HEK293 (cell line): Measurements from ENCODE around the gene AMBRA1.

Experiments
- CTCF ChIA-PET: fragments of 350-600 bp; formaldehyde crosslinking; extraction: SDS; loops from one replicate; lab custom pipeline; 2021; ENCODE audit warnings: antibody characterized with exemption; lab: Yijun Ruan, JAX
- POLR2A ChIA-PET: fragments of 300-600 bp; formaldehyde crosslinking; extraction: SDS; loops from one replicate; lab custom pipeline; 2020; ENCODE audit warnings: antibody characterized with exemption, inconsistent platforms; lab: Yijun Ruan, JAX
- H3K27ac ChIP-seq: fragments of 200-500 bp; sonication (Bioruptor generic); 2 replicates; pipeline ENCODE4 v1.5.1; 2014; ENCODE audit warnings: low read depth, low read length, control low read depth, inconsistent platforms; ENCODE audit errors: extremely low read depth
- H3K36me3 ChIP-seq, 2 experiments: fragments of 200-500 bp in 1 of 2; sonication (Bioruptor generic) in 1 of 2; 1 replicate in 1 of 2; 2 replicates in 1 of 2; pipeline ENCODE4 v1.5.1; 2014 to 2017; ENCODE audit warnings: inconsistent platforms in 2 of 2, low read length in 2 of 2; ENCODE audit not compliant: control insufficient read depth in 2 of 2, insufficient read depth in 1 of 2
- H3K4me1 ChIP-seq: fragments of 200-500 bp; sonication (Bioruptor generic); 2 replicates; pipeline ENCODE4 v1.5.1; 2014; ENCODE audit warnings: mild to moderate bottlenecking, low read length, inconsistent platforms; ENCODE audit not compliant: control insufficient read depth, insufficient read depth
- H3K4me3 ChIP-seq: 2 replicates; pipeline ENCODE4 v1.5.1; 2011; ENCODE audit warnings: low read depth, mild to moderate bottlenecking, control low read depth, low read length, moderate library complexity
- H3K9me3 ChIP-seq: fragments of 200-500 bp; sonication (Bioruptor generic); 2 replicates; pipeline ENCODE4 v1.5.1; 2014; ENCODE audit warnings: low read depth, low read length, inconsistent platforms; ENCODE audit not compliant: control insufficient read depth, insufficient read depth
- HOXA7 ChIP-seq: sonication (generic); formaldehyde crosslinking; IDR thresholded peaks from 2 replicates; pipeline ENCODE4 v1.8.1; 2022; ENCODE audit warnings: missing genetic modification reagents, borderline replicate concordance
- HOXD13 ChIP-seq: sonication (generic); formaldehyde crosslinking; IDR thresholded peaks from 2 replicates; pipeline ENCODE4 v1.8.0; 2022; ENCODE audit warnings: missing genetic modification reagents, borderline replicate concordance
- OSR2 ChIP-seq: fragments of 450-650 bp; formaldehyde crosslinking; IDR thresholded peaks from 2 replicates; pipeline ENCODE4 v1.5.1; 2016; ENCODE audit warnings: missing biosample characterization, missing genetic modification characterization
- PATZ1 ChIP-seq: fragments of 450-650 bp; formaldehyde crosslinking; IDR thresholded peaks from 2 replicates; pipeline ENCODE4 v1.5.1; 2016; ENCODE audit warnings: missing biosample characterization, missing genetic modification characterization
- SCRT1 ChIP-seq: fragments of 450-650 bp; formaldehyde crosslinking; IDR thresholded peaks from 2 replicates; pipeline ENCODE4 v1.5.1; 2016; ENCODE audit warnings: missing biosample characterization, missing genetic modification characterization, borderline replicate concordance
- SP7 ChIP-seq: fragments of 450-650 bp; formaldehyde crosslinking; IDR thresholded peaks from 2 replicates; pipeline ENCODE4 v1.5.1; 2016; ENCODE audit warnings: missing biosample characterization, missing genetic modification characterization
- TCF7L2 ChIP-seq: IDR thresholded peaks from 2 replicates; pipeline ENCODE4 v1.6.1; 2011; ENCODE audit warnings: low read depth, mild to moderate bottlenecking, inconsistent platforms, low read length, moderate library complexity, borderline replicate concordance
- TRIM28 ChIP-seq: IDR thresholded peaks from 2 replicates; pipeline ENCODE4 v1.6.1; 2011; ENCODE audit warnings: low read length, control low read depth, borderline replicate concordance
- ZBTB10 ChIP-seq: fragments of 450-650 bp; formaldehyde crosslinking; IDR thresholded peaks from 2 replicates; pipeline ENCODE4 v1.5.1; 2016; ENCODE audit warnings: missing biosample characterization, missing genetic modification characterization
- ZBTB17 ChIP-seq: fragments of 450-650 bp; formaldehyde crosslinking; IDR thresholded peaks from 2 replicates; pipeline ENCODE4 v1.5.1; 2016; ENCODE audit warnings: missing biosample characterization, missing genetic modification characterization
- ZFHX2 ChIP-seq: fragments of 450-650 bp; formaldehyde crosslinking; conservative IDR thresholded peaks from 2 replicates; pipeline ENCODE4 v1.5.1; 2016; ENCODE audit warnings: missing biosample characterization, missing genetic modification characterization
- ZFP41 ChIP-seq: fragments of 450-650 bp; formaldehyde crosslinking; IDR thresholded peaks from 2 replicates; pipeline ENCODE4 v1.5.1; 2016; ENCODE audit warnings: missing biosample characterization, missing genetic modification characterization, borderline replicate concordance
- ZNF140 ChIP-seq: fragments of 450-650 bp; formaldehyde crosslinking; IDR thresholded peaks from 2 replicates; pipeline ENCODE4 v1.5.1; 2016; ENCODE audit warnings: missing biosample characterization, missing genetic modification characterization
- ZNF184 ChIP-seq: fragments of 450-650 bp; IDR thresholded peaks from 2 replicates; pipeline ENCODE4 v1.5.1; 2018; ENCODE audit warnings: missing biosample characterization, mild to moderate bottlenecking, missing genetic modification characterization
- ZNF202 ChIP-seq: fragments of 450-650 bp; formaldehyde crosslinking; IDR thresholded peaks from 2 replicates; pipeline ENCODE4 v1.5.1; 2016; ENCODE audit warnings: missing biosample characterization, missing genetic modification characterization, borderline replicate concordance
- ZNF221 ChIP-seq: fragments of 450-650 bp; formaldehyde crosslinking; IDR thresholded peaks from 2 replicates; pipeline ENCODE4 v1.5.1; 2017; ENCODE audit warnings: missing biosample characterization, missing genetic modification characterization, borderline replicate concordance
- ZNF23 ChIP-seq: fragments of 450-650 bp; formaldehyde crosslinking; IDR thresholded peaks from 2 replicates; pipeline ENCODE4 v1.5.1; 2016; ENCODE audit warnings: missing biosample characterization, missing genetic modification characterization, borderline replicate concordance
- ZNF341 ChIP-seq: fragments of 450-650 bp; formaldehyde crosslinking; IDR thresholded peaks from 2 replicates; pipeline ENCODE4; 2016; ENCODE audit warnings: low read depth, missing biosample characterization, missing genetic modification characterization
- ZNF354C ChIP-seq: fragments of 450-650 bp; formaldehyde crosslinking; IDR thresholded peaks from 2 replicates; pipeline ENCODE4 v1.5.1; 2016; ENCODE audit warnings: missing biosample characterization, missing genetic modification characterization, low read depth, borderline replicate concordance
- ZNF501 ChIP-seq: fragments of 450-650 bp; formaldehyde crosslinking; IDR thresholded peaks from 2 replicates; pipeline ENCODE4 v1.5.1; 2016; ENCODE audit warnings: missing biosample characterization, missing genetic modification characterization
- ZNF629 ChIP-seq: fragments of 450-650 bp; formaldehyde crosslinking; IDR thresholded peaks from 2 replicates; pipeline ENCODE4 v1.5.1; 2017; ENCODE audit warnings: missing biosample characterization, missing genetic modification characterization
- ZNF791 ChIP-seq: fragments of 450-650 bp; formaldehyde crosslinking; IDR thresholded peaks from 2 replicates; pipeline ENCODE4 v1.5.1; 2016; ENCODE audit warnings: missing biosample characterization, missing genetic modification characterization
- TF ChIP-seq, protein P1 (sequence below): fragments of 450-650 bp; formaldehyde crosslinking; IDR thresholded peaks from 2 replicates; pipeline ENCODE4 v1.5.1; 2017; ENCODE audit warnings: missing biosample characterization, missing genetic modification characterization
- TF ChIP-seq, protein P2 (sequence below): fragments of 450-650 bp; formaldehyde crosslinking; optimal IDR thresholded peaks from 2 replicates; pipeline ENCODE3; 2016; ENCODE audit warnings: missing biosample characterization, mild to moderate bottlenecking, missing genetic modification characterization
- TF ChIP-seq, protein P3 (sequence below): fragments of 450-650 bp; formaldehyde crosslinking; IDR thresholded peaks from 2 replicates; pipeline ENCODE4 v1.5.1; 2016; ENCODE audit warnings: missing biosample characterization, missing genetic modification characterization

Gene AMBRA1

GRCh38 chr11:46594374-46594700 lies 514 bp upstream of the AMBRA1 start:
- ChIA-PET CTCF (interaction anchor here (0.8 to 0.9 kb wide), 2 partner anchors 25 to 65 kb away, joined by 3 read pairs; no protein-coding TSS in a partner anchor), POLR2A (interaction anchor here (0.6 to 1.7 kb wide), 10 partner anchors 14 to 166 kb away, joined by 3 to 13 read pairs (median 5); partner anchors contain the start of genes ARHGAP1, ATG13, HARBI1 and ZNF408)
- Histone ChIP-seq H3K27ac (peak overlapping the region; percentile 75; the same call in 1 of the 2 replicates), H3K4me3 (peak overlapping the region; percentile 88), H3K36me3 (no peaks in the 10 kb centered on the region), H3K9me3 (no peaks in the 10 kb centered on the region)
- no peak for TF ChIP-seq ZNF202 (tag by site-specific recombination)
- no peak for TF ChIP-seq OSR2
- peak; percentile 9; the same call in 1 of the 2 replicates for TF ChIP-seq SCRT1 (tag by site-specific recombination)
- TF ChIP-seq, protein P1, sequence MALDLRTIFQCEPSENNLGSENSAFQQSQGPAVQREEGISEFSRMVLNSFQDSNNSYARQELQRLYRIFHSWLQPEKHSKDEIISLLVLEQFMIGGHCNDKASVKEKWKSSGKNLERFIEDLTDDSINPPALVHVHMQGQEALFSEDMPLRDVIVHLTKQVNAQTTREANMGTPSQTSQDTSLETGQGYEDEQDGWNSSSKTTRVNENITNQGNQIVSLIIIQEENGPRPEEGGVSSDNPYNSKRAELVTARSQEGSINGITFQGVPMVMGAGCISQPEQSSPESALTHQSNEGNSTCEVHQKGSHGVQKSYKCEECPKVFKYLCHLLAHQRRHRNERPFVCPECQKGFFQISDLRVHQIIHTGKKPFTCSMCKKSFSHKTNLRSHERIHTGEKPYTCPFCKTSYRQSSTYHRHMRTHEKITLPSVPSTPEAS (tag by site-specific recombination): no peak
- TF ChIP-seq, all 188 proteins: peak for 1
- H3K4me1 ChIP-seq: 0 out of 2 replicates have a peak, but pooled peaks cover 3% of the 10 kb centered on the region

- ChIA-PET POLR2A (interaction anchor here (0.7 kb wide), 1 partner anchor 9 kb away, joined by 3 read pairs; no protein-coding TSS in a partner anchor), CTCF (interaction anchor here (0.6 to 1.0 kb wide), 5 partner anchors 10 to 108 kb away, joined by 3 to 7 read pairs (median 5); no protein-coding TSS in a partner anchor)
- Histone ChIP-seq H3K36me3 (no peaks in the 10 kb centered on the region), H3K4me1 (peaks cover 6% of the 10 kb centered on the region; the same call in 1 of the 2 replicates), H3K27ac (peak overlapping the region; percentile 63), H3K4me3 (no peak overlapping the region), H3K9me3 (no peaks in the 10 kb centered on the region)
- TF ChIP-seq ZFP41 (no peak), TCF7L2 (no peak), HOXD13 (CRISPR knock-in tag) (no peak), ZFHX2 (tag by site-specific recombination) (no peak), ZNF23 (no peak), ZNF629 (tag by site-specific recombination) (0 out of 2 replicates have a peak, but pooled peaks have one; percentile 23), ZNF354C (no peak), ZBTB10 (tag by site-specific recombination) (no peak), ZNF184 (tag by site-specific recombination) (no peak), ZNF221 (tag by site-specific recombination) (no peak), TRIM28 (peak; percentile 44; the same call in 1 of the 2 replicates), ZNF140 (tag by site-specific recombination) (no peak), HOXA7 (CRISPR knock-in tag) (no peak), ZNF791 (tag by site-specific recombination) (no peak), SP7 (no peak), PATZ1 (no peak), ZNF501 (tag by site-specific recombination) (no peak), ZNF341 (no peak), ZBTB17 (peak; percentile 44; the same call in 1 of the 2 replicates)
- TF ChIP-seq, protein P2, sequence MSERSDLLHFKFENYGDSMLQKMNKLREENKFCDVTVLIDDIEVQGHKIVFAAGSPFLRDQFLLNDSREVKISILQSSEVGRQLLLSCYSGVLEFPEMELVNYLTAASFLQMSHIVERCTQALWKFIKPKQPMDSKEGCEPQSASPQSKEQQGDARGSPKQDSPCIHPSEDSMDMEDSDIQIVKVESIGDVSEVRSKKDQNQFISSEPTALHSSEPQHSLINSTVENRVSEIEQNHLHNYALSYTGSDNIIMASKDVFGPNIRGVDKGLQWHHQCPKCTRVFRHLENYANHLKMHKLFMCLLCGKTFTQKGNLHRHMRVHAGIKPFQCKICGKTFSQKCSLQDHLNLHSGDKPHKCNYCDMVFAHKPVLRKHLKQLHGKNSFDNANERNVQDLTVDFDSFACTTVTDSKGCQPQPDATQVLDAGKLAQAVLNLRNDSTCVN: no peak
- TF ChIP-seq, protein P3, sequence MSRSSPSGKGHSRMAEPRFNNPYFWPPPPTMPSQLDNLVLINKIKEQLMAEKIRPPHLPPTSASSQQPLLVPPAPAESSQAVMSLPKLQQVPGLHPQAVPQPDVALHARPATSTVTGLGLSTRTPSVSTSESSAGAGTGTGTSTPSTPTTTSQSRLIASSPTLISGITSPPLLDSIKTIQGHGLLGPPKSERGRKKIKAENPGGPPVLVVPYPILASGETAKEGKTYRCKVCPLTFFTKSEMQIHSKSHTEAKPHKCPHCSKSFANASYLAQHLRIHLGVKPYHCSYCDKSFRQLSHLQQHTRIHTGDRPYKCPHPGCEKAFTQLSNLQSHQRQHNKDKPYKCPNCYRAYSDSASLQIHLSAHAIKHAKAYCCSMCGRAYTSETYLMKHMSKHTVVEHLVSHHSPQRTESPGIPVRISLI (tag by site-specific recombination): peak; percentile 35; the same call in 1 of the 2 replicates
Measured at GRCh38 chr11:46590740-46591605, 2.9 kb downstream of the AMBRA1 start.
